CMK (cell line): Measurements from ENCODE around the gene MYL6.
A peak's percentile ranks its signal among the peaks of the same experiment; 100 is the strongest.

ENCODE experiments used
- DNase-seq: peaks from one replicate; pipeline ENCODE4 v3.0.0-alpha.2; 2010; ENCODE audit warnings: low read depth

The MYL6 gene

GRCh38 chr12:56129206-56129941 lies 28.8 kb upstream of the MYL6 start:
- peak; percentile 80 for DNase-seq

DNA sequence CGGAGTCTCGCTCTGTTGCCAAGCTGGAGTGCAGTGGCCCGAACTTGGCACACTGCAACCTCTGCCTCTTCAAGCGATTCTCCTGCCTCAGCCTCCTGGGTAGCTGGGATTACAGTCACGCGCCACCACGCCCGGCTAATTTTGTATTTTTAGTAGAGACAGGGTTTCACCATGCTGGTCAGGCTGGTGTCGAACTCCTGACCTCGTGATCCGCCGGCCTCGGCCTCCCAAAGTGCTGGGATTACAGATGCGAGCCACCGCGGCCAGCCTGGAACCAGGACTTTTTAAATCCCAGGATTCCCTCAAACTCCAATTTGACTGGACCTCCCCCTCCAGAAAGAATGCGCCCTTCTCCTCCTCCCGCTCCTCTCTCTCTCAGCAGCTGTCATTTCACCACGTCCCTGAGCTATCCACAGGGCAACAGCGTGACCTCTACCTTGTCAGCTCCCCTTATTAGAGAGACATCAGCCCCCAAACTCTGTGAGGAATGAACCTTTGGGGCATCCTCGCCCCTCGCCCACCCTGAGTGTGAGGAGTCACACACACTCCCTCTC lies 28.1 kb upstream of the MYL6 start:
- no peak for DNase-seq

DNA sequence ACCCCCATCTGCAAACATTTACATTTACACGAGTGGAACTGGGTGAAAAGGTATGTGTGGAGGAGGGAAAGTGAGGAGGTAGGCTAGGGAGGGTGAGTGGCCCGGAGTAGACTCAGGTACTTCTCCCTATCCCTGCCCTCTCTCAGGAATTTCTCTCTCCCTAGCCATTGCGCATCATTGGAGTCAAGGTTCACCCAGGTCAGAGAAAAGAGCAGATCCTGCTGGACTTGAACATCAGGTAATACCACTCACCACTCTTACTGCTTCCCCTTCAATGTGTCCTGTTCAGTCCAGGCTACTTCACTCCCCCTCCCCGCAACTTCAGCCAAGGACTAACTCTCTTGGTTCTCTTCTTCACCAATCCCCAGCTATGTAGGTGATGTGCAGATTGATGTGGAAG lies 27.3 kb upstream of the MYL6 start:
- no peak for DNase-seq

DNA sequence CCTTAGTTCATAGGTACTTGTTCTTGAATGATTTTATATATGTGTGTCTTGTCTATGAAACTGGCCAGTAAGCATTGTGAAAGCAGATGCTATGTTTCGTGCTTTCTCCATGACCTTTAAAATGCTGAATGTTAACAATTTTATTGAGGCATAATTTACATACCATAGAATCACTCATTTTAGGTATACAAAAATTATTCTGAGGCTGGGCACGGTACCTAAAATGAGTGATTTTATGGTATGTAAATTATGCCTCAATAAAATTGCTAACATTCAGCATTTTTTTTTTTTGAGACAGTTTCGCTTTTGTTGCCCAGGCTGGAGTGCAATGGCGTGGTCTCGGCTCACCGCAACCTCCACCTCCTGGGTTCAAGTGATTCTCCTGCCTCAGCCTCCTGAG lies 23.3 kb upstream of the MYL6 start:
- DNase-seq, result no peak

GRCh38 chr12:56137853-56138571 lies 20.1 kb upstream of the MYL6 start:
- DNase-seq, result no peak

GRCh38 chr12:56141946-56142784 lies 16.0 kb upstream of the MYL6 start:
- no peak for DNase-seq

DNA sequence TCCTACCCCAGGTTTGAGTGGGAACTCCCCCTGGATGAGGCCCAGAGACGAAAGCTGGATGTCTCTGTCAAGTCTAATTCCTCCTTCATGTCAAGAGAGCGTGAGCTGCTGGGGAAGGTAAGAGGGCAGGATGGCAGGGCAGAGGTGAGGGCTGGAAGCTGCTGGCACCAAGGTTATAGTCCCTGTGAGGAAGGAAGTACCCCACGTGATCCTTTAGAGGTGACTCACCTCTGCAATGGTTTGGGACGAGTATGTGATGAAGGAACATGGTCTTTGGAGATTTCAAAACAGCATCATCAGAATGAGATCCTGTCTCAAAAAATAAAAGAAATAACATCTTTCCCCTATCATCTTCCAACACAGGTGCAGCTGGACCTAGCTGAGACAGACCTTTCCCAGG lies 14.9 kb upstream of the MYL6 start:
- no peak for DNase-seq

- DNase-seq, result no peak
Observed at GRCh38 chr12:56143870-56144269, 14.3 kb upstream of the MYL6 start.

- no peak for DNase-seq
Observed at GRCh38 chr12:56145217-56145616, 12.9 kb upstream of the MYL6 start.

DNA sequence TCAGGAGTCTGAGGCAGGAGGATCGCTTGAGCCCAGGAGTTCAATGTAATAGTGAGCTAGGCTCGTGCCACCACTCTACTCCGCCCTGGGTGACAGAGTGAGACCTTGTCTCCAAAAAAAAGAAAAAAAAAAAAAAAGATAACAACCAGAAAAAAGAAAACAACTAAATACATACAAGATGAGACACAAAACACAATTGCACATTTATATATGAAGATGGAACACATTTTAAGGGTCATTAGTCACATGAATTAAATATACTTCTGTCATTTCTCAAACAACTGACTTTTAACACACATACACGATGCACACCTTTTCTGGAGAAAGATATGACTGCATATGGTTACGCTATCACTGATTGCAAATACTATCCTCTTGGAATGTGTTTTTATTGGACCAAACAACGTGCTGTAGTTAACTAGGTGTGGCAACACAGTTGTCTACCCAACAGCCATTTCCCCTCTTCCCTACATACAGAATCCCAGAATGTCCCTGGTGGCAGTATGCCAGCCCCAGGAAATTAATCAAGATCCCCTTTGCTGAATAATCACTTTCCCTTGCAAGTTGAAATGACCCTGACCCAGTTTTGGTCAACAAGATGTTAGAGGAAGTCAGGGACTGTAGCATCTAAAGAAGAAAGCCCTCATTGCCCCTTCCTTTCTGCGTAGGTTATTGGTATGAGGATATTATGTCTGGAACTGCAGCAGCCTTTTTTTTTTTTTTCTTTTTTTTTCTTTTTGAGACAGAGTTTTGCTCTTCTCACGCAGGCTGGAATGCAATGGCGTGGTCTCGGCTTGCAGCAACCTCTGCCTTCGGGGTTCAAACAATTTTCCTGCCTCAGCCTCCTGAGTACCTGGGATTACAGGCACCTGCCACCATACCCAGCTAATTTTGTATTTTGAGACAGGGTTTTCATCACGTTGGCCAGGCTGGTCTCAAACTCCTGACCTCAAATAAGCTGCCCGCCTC lies 11.4 kb upstream of the MYL6 start:
- no peak for DNase-seq

DNA sequence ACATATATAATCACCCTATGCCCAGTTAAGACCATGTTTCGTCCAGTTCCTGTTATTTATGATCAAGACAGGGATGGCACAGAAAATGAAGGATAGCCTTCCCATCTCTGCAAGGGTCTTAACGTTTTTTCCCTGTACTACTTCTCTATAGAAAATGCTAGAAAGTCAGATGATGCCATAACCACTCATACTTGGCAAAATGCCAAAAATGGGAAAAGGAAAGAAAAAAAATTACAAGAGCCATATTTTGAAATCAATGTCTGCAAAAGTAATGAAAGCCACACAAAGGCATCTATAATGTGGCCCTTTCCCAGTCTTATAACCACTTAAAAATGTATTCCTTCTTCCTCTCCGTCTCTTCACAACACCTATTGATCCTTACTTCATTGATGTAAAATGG lies 7.6 kb upstream of the MYL6 start:
- DNase-seq, result no peak

- no peak for DNase-seq
Observed at GRCh38 chr12:56151672-56152131, 6.5 kb upstream of the MYL6 start.

GRCh38 chr12:56152132-56152755 lies 5.9 kb upstream of the MYL6 start, which contains the start of gene MYL6B:
Gene MYL6B (plus strand): TSS chr12:56152587. CDS start chr12:56153919, 1,332 bp downstream.
- peak; percentile 64 for DNase-seq

GRCh38 chr12:56152756-56153677 lies 5.1 kb upstream of the MYL6 start:
- DNase-seq, result no peak

DNA sequence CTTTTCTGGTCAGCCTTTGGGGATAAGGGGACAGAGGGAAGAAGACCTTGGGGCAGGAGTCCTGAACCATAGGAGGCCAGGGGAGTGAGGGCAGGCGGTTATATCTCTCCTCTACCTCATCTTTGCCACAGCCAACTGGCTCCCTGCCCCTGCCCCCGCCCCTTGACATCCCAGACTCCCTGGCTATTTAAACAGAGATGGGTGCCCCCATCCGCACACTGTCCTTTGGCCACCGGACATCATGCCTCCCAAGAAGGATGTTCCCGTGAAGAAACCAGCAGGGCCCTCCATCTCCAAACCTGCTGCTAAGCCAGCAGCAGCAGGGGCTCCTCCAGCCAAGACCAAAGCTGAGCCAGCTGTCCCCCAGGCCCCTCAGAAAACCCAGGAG lies 4.5 kb upstream of the MYL6 start:
- DNase-seq, result no peak

DNA sequence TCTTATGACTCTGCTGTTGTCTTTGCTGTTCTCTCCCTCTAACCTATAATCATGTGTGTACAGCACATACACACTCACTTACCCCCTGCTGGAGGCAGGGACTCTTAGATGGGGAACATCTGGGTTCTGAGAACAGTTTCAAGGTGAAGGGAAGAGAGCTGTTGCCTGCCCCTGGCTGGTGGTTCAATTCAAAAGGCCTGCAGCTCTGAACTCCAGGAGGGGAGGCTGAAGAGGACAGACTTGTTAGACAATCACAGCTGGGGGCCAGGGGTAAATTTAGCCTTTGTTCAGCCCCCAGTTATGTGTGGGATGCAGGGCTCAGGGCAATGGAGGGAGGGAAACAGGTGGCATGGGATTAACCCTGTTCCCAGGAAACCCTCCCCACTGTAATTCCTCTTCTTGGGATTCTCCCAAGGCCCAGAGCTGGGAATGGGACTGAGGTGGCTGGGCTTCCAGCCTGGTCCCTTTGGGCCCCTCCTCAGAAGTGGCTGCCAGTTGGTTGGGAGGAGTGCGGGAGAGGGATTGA lies 3.9 kb upstream of the MYL6 start:
- DNase-seq, result no peak

GRCh38 chr12:56154818-56155217 lies 3.3 kb upstream of the MYL6 start:
- no peak for DNase-seq

DNA sequence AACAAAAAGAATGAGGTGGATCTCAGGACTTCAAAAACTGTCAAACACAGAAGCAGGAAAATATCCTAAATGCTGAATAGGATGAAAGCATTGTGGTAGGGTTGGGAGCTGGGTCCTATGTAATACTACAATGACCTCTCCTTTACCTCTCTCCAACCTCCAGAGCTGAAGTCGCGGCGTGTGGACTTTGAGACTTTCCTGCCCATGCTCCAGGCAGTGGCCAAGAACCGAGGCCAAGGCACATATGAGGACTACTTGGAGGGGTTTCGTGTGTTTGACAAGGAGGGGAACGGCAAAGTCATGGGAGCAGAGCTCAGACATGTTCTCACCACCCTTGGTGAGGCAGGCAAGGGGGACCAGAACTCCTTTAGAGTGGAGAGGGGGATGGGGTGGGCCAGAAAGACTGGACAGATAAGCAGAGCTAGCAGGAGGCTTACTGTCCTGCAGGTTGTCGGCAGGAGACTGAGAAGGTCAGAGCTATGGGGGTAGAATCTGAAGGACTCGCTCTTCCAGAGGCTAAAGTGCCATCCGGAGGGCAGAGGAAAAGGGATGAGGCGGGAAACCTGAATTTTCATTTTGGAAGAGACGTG lies 2.8 kb upstream of the MYL6 start:
- no peak for DNase-seq
